Karpas-422 (cell line): Measurements from ENCODE around the gene NAA80. TPM values are rescaled to one million over a fixed set of nuclear protein-coding genes. Genes with fewer than 3 reads are reported as not detected.

Source experiments
- DNase-seq: peaks from one replicate; pipeline ENCODE4 v3.0.0-alpha.2; 2015
- H2AFZ ChIP-seq: fragments of 200-600 bp; sonication (generic); 2 replicates; pipeline ENCODE4 v1.6.1; 2014; ENCODE audit warnings: antibody characterized with exemption, low read length, mixed read lengths
- H3K27ac ChIP-seq: fragments of 200-600 bp; sonication (generic); 2 replicates; pipeline ENCODE4 v1.5.1; 2014; ENCODE audit warnings: mild to moderate bottlenecking, low read length, moderate library complexity
- H3K27me3 ChIP-seq: fragments of 200-600 bp; sonication (generic); 2 replicates; pipeline ENCODE4 v1.6.1; 2014; ENCODE audit warnings: low read length, mixed read lengths
- H3K36me3 ChIP-seq: fragments of 200-600 bp; sonication (generic); 2 replicates; pipeline ENCODE4 v1.6.1; 2014; ENCODE audit warnings: low read length, mixed read lengths; ENCODE audit not compliant: insufficient read depth
- H3K4me1 ChIP-seq: fragments of 200-600 bp; sonication (generic); 2 replicates; pipeline ENCODE4 v1.6.1; 2014; ENCODE audit warnings: mild to moderate bottlenecking, low read length, mixed read lengths
- H3K4me2 ChIP-seq: fragments of 200-600 bp; sonication (generic); 2 replicates; pipeline ENCODE4 v1.6.1; 2014; ENCODE audit warnings: low read length, low read depth, mild to moderate bottlenecking; ENCODE audit not compliant: poor library complexity, severe bottlenecking
- H3K4me3 ChIP-seq: fragments of 200-600 bp; sonication (generic); 2 replicates; pipeline ENCODE4 v1.5.1; 2014; ENCODE audit warnings: mild to moderate bottlenecking, antibody characterized with exemption, low read length, mixed read lengths
- H3K79me2 ChIP-seq: fragments of 200-600 bp; sonication (generic); 2 replicates; pipeline ENCODE4 v1.6.1; 2014; ENCODE audit warnings: mild to moderate bottlenecking, low read length, mixed read lengths
- H3K9ac ChIP-seq: fragments of 200-600 bp; sonication (generic); 2 replicates; pipeline ENCODE4 v1.6.0; 2014; ENCODE audit warnings: low read length
- H3K9me2 ChIP-seq: fragments of 200-600 bp; sonication (generic), shearing (Covaris generic); replicated peaks from 2 replicates; pipeline ENCODE4 v1.6.0; 2014; ENCODE audit warnings: mild to moderate bottlenecking, low read length, moderate library complexity; ENCODE audit not compliant: insufficient read depth
- H3K9me3 ChIP-seq: fragments of 300-700, 200-600 bp; sonication (generic); 2 replicates; pipeline ENCODE4 v1.6.1; 2014; ENCODE audit warnings: low read length, mixed read lengths
- H4K20me1 ChIP-seq: fragments of 200-600 bp; sonication (generic); 2 replicates; pipeline ENCODE4 v1.6.1; 2014; ENCODE audit warnings: mild to moderate bottlenecking, antibody characterized with exemption, low read length, low read depth; ENCODE audit not compliant: insufficient read depth
- total RNA-seq: library from RNA; depleted of rRNA; stranded (reverse); fragments of >200 nt; shearing (Covaris generic); gene quantifications from 2 replicates; pipeline ENCODE4 v1.2.3, GENCODE V29; 2014; ENCODE audit warnings: low replicate concordance; rRNA removed

NAA80 gene
- total RNA-seq, 1 experiment from 2014 or later: 18.1 TPM

DNA sequence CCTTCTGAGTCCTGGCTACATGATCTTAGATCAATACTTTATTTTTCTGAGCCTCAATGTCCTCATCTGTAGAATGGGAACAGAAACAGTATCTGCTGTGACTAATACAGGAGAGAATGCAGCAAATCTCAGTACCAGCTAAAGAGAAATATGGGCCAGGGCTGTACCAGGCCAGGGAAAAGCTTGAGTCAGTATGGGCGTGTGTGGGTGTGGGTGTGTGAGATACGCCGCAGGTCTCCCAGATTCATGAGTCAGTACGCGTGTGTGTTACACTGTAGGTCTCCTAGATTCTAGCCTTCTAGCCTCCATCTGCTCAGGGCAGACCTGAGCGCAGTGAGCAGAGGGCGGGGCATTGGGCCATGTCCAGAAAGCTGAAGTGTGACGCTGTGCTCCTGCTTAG is 48.0 kb downstream of the NAA80 start:
- Histone ChIP-seq H3K4me2 (no peak overlapping the region), H3K9me2 (no peaks in the 10 kb centered on the region), H3K79me2 (peaks cover 54% of the 10 kb centered on the region), H3K9me3 (no peaks in the 10 kb centered on the region), H4K20me1 (peaks cover 57% of the 10 kb centered on the region), H2AFZ (no peak overlapping the region), H3K9ac (no peak overlapping the region), H3K4me1 (peaks cover 33% of the 10 kb centered on the region), H3K4me3 (no peak overlapping the region), H3K27me3 (no peaks in the 10 kb centered on the region), H3K27ac (no peak overlapping the region), H3K36me3 (peaks cover 3% of the 10 kb centered on the region; the same call in 1 of the 2 replicates)
- DNase-seq: no peak

DNA sequence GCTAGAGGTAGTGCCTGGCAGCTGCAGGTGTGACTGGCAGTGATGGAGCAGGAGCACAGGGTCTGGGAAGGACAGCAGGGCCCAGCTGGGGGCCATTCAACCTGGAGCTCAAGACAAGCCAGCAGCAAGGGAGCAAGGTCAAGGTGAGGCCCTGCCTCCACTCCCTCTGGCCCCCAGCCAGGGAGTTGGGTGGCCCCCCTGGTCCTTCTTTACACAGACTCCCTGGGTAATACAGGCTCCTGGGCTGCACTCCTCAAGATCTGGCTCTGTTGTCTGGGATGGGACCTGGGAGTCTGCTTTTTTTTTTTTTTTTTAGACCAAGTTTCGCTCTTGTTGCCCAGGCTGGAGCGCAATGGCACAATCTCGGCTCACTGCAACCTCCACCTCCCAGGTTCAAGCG is 48.7 kb downstream of the NAA80 start:
- Histone ChIP-seq H3K79me2 (peaks cover 61% of the 10 kb centered on the region), H4K20me1 (peaks cover 57% of the 10 kb centered on the region), H3K4me2 (no peak overlapping the region), H3K9me2 (no peaks in the 10 kb centered on the region), H3K4me1 (peaks cover 40% of the 10 kb centered on the region), H3K27me3 (no peaks in the 10 kb centered on the region), H3K9ac (no peak overlapping the region), H3K9me3 (no peaks in the 10 kb centered on the region), H3K4me3 (no peak overlapping the region), H3K27ac (no peak overlapping the region), H2AFZ (no peak overlapping the region), H3K36me3 (0 out of 2 replicates have a peak, but pooled peaks cover 3% of the 10 kb centered on the region)
- DNase-seq: no peak

DNA sequence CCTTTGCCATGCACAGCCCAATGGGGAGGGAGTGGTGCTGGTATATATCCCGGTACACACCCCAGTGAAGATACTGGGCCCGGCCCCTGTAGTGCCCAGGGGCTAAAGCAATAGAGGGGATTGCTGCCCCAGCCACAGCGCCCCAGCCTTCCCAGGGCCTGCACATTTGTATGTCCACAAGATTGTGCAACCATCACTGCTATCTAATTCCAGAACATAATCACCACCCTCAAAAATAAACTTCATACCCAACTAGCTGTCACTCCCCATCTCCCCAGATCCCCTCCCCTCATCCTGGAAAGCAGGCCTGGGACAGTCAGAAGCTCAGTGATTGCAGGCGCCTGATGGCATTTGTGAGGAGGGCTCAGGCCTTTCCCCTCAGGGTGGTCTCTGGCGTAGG is 49.7 kb downstream of the NAA80 start:
- Histone ChIP-seq H3K9me2 (no peaks in the 10 kb centered on the region), H3K36me3 (0 out of 2 replicates have a peak, but pooled peaks cover 3% of the 10 kb centered on the region), H3K79me2 (peaks cover 69% of the 10 kb centered on the region), H3K9me3 (no peaks in the 10 kb centered on the region), H3K9ac (no peak overlapping the region), H4K20me1 (peaks cover 57% of the 10 kb centered on the region), H2AFZ (no peak overlapping the region), H3K27me3 (no peaks in the 10 kb centered on the region), H3K4me1 (peaks cover 47% of the 10 kb centered on the region), H3K27ac (no peak overlapping the region), H3K4me2 (no peak overlapping the region), H3K4me3 (no peak overlapping the region)
- no peak for DNase-seq

DNA sequence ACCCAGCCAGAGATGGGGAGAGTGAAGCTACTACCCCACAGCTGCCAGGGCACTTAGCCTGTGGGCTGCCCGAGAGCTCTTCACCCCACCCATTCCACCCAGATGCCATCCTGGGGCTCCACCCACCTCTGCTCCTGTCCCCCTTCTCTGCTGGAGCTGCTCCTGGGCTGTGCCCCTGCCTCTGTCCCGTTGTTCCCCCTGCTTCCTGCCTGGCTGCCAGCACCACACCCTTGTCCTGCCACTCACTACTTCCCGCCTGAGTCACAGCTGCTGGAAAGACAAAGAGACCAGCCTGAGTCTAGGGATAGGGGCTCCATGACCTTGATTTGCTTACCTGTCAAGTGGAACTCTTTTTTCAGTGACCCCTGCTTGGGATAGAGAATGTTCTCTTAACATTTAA is 50.8 kb downstream of the NAA80 start:
- H3K36me3 ChIP-seq: 0 out of 2 replicates have a peak, but pooled peaks cover 3% of the 10 kb centered on the region
- H3K79me2 ChIP-seq: peaks cover 76% of the 10 kb centered on the region
- peak overlapping the region; percentile 13; the same call in 1 of the 2 replicates for H3K9ac ChIP-seq
- peaks cover 53% of the 10 kb centered on the region for H3K4me1 ChIP-seq
- H3K9me3 ChIP-seq: no peaks in the 10 kb centered on the region
- H3K9me2 ChIP-seq: no peaks in the 10 kb centered on the region
- H3K27me3 ChIP-seq: no peaks in the 10 kb centered on the region
- peaks cover 57% of the 10 kb centered on the region for H4K20me1 ChIP-seq
- no peak overlapping the region for H3K4me3 ChIP-seq
- no peak for DNase-seq
- peak overlapping the region; percentile 22 for H3K4me2 ChIP-seq
- H2AFZ ChIP-seq: no peak overlapping the region
- H3K27ac ChIP-seq: peak overlapping the region; percentile 43

DNA sequence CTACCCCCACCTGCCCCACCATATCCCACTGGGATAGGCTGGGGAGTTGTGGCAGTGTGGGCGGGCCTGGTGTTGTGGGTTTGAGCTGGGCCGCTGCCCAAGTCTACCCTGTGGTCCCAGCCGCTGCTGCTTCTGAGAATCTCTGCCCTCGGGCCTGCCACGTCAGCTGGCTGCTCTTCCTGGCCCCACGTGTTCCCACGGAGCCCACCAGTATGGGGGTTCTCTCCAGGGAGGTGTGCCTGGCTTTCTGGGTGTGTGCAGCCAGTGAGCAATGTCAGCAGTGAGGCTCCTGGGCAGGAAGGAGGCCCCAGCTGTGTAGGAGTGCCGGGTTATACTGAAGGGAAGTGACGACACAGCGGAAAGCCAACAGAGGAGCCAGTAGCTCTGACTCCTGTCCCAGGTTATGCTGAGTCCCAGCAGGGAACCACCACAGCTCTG is 52.7 kb downstream of the NAA80 start:
- peaks cover 56% of the 10 kb centered on the region; the same call in 1 of the 2 replicates for H4K20me1 ChIP-seq
- H3K9ac ChIP-seq: peak overlapping the region; percentile 69
- H3K4me3 ChIP-seq: peak overlapping the region; percentile 66; the same call in 1 of the 2 replicates
- no peak overlapping the region for H2AFZ ChIP-seq
- no peaks in the 10 kb centered on the region for H3K9me2 ChIP-seq
- no peaks in the 10 kb centered on the region for H3K27me3 ChIP-seq
- peak overlapping the region; percentile 76 for H3K4me2 ChIP-seq
- H3K36me3 ChIP-seq: 0 out of 2 replicates have a peak, but pooled peaks cover 3% of the 10 kb centered on the region
- peaks cover 88% of the 10 kb centered on the region for H3K79me2 ChIP-seq
- peaks cover 72% of the 10 kb centered on the region for H3K4me1 ChIP-seq
- peak; percentile 72 for DNase-seq
- H3K9me3 ChIP-seq: no peaks in the 10 kb centered on the region
- peak overlapping the region; percentile 72 for H3K27ac ChIP-seq

Other genes with a start within 250 kb of the NAA80 start
- gene RBM5, start 210.5 kb downstream of the NAA80 start, total RNA-seq: 179 and 239 TPM in 2 replicates
- not detected in 2 replicates for gene SEMA3F, start 144.1 kb downstream of the NAA80 start, total RNA-seq
- gene GNAT1, start 107.8 kb downstream of the NAA80 start, total RNA-seq: not detected in 2 replicates
- gene SLC38A3, start 94.1 kb downstream of the NAA80 start, total RNA-seq: not detected in 2 replicates
- 151 and 174 TPM in 2 replicates for gene GNAI2, start 63.2 kb downstream of the NAA80 start, total RNA-seq
- 0.15 and 0.29 TPM in 2 replicates for gene SEMA3B, start 30.3 kb downstream of the NAA80 start, total RNA-seq
- gene LSMEM2, start 20.3 kb downstream of the NAA80 start, total RNA-seq: 0.14 TPM in 1 of 2 replicates, not detected in the other
- 75.2 and 82.1 TPM in 2 replicates for gene IFRD2, start 7.0 kb downstream of the NAA80 start, total RNA-seq
- 9.3 and 17.2 TPM in 2 replicates for gene HYAL3, start within 50 bp of the NAA80 start, total RNA-seq
- 0.14 and 0.71 TPM in 2 replicates for gene HYAL1, start 4.2 kb upstream of the NAA80 start, total RNA-seq
- gene HYAL2, start 23.3 kb upstream of the NAA80 start, total RNA-seq: 12.8 and 22.5 TPM in 2 replicates
- 38.1 and 49.6 TPM in 2 replicates for gene TUSC2, start 28.8 kb upstream of the NAA80 start, total RNA-seq
- 33.3 and 69.4 TPM in 2 replicates for gene RASSF1, start 41.4 kb upstream of the NAA80 start, total RNA-seq
- gene ZMYND10, start 46.3 kb upstream of the NAA80 start, total RNA-seq: 1.3 and 1.4 TPM in 2 replicates
- 51.2 and 71.1 TPM in 2 replicates for gene NPRL2, start 51.4 kb upstream of the NAA80 start, total RNA-seq
- gene CYB561D2, start 51.5 kb upstream of the NAA80 start, total RNA-seq: 32.5 and 35.0 TPM in 2 replicates
- 13.8 and 25.8 TPM in 2 replicates for gene TMEM115, start 60.1 kb upstream of the NAA80 start, total RNA-seq
- not detected in 2 replicates for gene CACNA2D2, start 204.2 kb upstream of the NAA80 start, total RNA-seq